ENCODE measurements around the gene GNB1L.

DNA sequence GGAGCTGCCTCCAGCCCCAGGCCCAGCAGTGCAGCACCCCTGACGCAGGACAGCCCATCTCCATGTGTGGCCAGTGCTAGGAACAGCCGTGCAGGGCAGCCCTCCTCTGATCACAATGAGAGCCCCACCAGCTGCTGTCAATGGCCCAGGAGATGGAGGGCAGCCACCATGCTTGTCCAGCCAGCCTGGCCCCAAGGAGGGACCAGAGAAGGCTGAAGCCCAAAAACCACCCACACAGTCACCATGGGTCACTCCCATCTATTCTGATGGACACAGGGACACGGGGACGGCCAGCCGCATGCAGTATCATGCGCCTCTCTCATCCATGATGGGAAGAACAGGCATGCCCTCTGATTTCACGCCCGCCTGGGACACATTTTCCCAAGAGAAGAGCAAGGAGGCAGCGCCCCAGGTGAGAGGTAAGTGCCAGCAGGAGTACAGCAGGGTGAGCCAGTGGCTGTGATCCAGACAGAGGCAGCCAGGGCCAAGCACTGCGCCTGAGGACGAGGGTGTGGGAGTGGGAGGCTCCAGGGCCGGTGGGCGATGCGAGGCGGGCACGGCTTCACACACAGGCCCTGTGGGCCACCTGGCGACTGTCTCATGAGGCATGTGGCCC lies 33.6 kb upstream of the GNB1L start:
- TF ChIP-seq, protein P1, sequence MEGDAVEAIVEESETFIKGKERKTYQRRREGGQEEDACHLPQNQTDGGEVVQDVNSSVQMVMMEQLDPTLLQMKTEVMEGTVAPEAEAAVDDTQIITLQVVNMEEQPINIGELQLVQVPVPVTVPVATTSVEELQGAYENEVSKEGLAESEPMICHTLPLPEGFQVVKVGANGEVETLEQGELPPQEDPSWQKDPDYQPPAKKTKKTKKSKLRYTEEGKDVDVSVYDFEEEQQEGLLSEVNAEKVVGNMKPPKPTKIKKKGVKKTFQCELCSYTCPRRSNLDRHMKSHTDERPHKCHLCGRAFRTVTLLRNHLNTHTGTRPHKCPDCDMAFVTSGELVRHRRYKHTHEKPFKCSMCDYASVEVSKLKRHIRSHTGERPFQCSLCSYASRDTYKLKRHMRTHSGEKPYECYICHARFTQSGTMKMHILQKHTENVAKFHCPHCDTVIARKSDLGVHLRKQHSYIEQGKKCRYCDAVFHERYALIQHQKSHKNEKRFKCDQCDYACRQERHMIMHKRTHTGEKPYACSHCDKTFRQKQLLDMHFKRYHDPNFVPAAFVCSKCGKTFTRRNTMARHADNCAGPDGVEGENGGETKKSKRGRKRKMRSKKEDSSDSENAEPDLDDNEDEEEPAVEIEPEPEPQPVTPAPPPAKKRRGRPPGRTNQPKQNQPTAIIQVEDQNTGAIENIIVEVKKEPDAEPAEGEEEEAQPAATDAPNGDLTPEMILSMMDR (IDR thresholded peaks at IDR 0.05), result no peak
- TF ChIP-seq EZH2 (IDR thresholded peaks at IDR 0.05) (no peak), EZH2phosphoT487 (IDR thresholded peaks at IDR 0.05) (no peak)

Data from neural progenitor cell (in vitro differentiated cells).